Liver (tissue), 9 donors: Measurements from ENCODE around the gene ZNF580. TPM values are rescaled to one million over a fixed set of nuclear protein-coding genes. Genes with fewer than 3 reads are reported as not detected.

Source experiments
- DNase-seq: peaks from one replicate; pipeline ENCODE4 v3.0.0-alpha.2; 2017; ENCODE audit warnings: low spot score
- H3K27ac ChIP-seq, 2 donors: one replicate each; pipeline ENCODE4 v1.7.0; 2013; ENCODE audit warnings: inconsistent platforms in 2 of 2, low read length in 2 of 2, control low read depth in 1 of 2, low read depth in 1 of 2, mild to moderate bottlenecking in 1 of 2
- H3K27me3 ChIP-seq, 4 donors: one replicate each; pipeline versions ENCODE4 v1.6.1 to v1.7.0; 2013; ENCODE audit warnings: low read length in 3 of 4, inconsistent platforms in 1 of 4, mild to moderate bottlenecking in 1 of 4, moderate library complexity in 1 of 4; ENCODE audit not compliant: control insufficient read depth in 4 of 4, insufficient read depth in 4 of 4
- H3K36me3 ChIP-seq, 4 donors: one replicate each; pipeline versions ENCODE4 v1.6.1 to v1.7.0; 2013; ENCODE audit warnings: low read length in 3 of 4, mild to moderate bottlenecking in 3 of 4, low read depth in 1 of 4, moderate library complexity in 1 of 4; ENCODE audit not compliant: control insufficient read depth in 4 of 4, insufficient read depth in 3 of 4
- H3K4me1 ChIP-seq, 4 donors: one replicate each; pipeline versions ENCODE4 v1.6.1 to v1.7.0; 2013; ENCODE audit warnings: low read length in 3 of 4, mild to moderate bottlenecking in 3 of 4, moderate library complexity in 1 of 4; ENCODE audit not compliant: control insufficient read depth in 4 of 4, insufficient read depth in 4 of 4
- H3K4me3 ChIP-seq, 3 donors: one replicate each; pipeline versions ENCODE4 v1.6.1 to v1.7.0; 2013; ENCODE audit warnings: low read length in 3 of 3, control low read depth in 1 of 3, low read depth in 1 of 3, mild to moderate bottlenecking in 1 of 3
- H3K9ac ChIP-seq, 2 donors: one replicate each; pipeline ENCODE4 v1.7.0; 2013; ENCODE audit warnings: low read length in 2 of 2, mild to moderate bottlenecking in 2 of 2, moderate library complexity in 2 of 2, control low read depth in 1 of 2, low read depth in 1 of 2
- H3K9me3 ChIP-seq, 4 donors: one replicate each; pipeline versions ENCODE4 v1.6.1 to v1.7.0; 2013; ENCODE audit warnings: low read length in 3 of 4; ENCODE audit not compliant: control insufficient read depth in 4 of 4
- ATF3 ChIP-seq: IDR thresholded peaks from 2 replicates; pipeline ENCODE4 v1.6.1; 2016; ENCODE audit warnings: antibody characterized with exemption
- CTCF ChIP-seq: fragments of 150-350 bp; IDR thresholded peaks from 2 replicates; pipeline ENCODE4 v1.5.1; 2017; ENCODE audit warnings: improper control_type of control experiment, low read depth, low read length; ENCODE audit not compliant: missing input control
- EGR1 ChIP-seq, 2 donors: IDR thresholded peaks; 2 replicates each; pipeline ENCODE4 v1.6.1; 2016 to 2018; ENCODE audit warnings: antibody characterized with exemption in 2 of 2, low read depth in 2 of 2
- FOXA1 ChIP-seq: IDR thresholded peaks from 2 replicates; pipeline ENCODE4 v1.6.1; 2016; ENCODE audit warnings: antibody characterized with exemption
- FOXA2 ChIP-seq: IDR thresholded peaks from 2 replicates; pipeline ENCODE4 v1.6.1; 2016; ENCODE audit warnings: antibody characterized with exemption
- GABPA ChIP-seq, 2 donors: IDR thresholded peaks in 1 of 2; conservative IDR thresholded peaks in 1 of 2; 2 replicates each; pipeline ENCODE4 v1.6.1; 2016; ENCODE audit warnings: antibody characterized with exemption in 2 of 2, mild to moderate bottlenecking in 1 of 2, moderate library complexity in 1 of 2
- HNF4G ChIP-seq: IDR thresholded peaks from 2 replicates; pipeline ENCODE4 v1.6.1; 2016; ENCODE audit warnings: antibody characterized with exemption
- NR2F2 ChIP-seq: IDR thresholded peaks from 2 replicates; pipeline ENCODE4 v1.6.1; 2016; ENCODE audit warnings: antibody characterized with exemption
- RAD21 ChIP-seq, 2 donors: IDR thresholded peaks; 2 replicates each; pipeline ENCODE4 v1.6.1; 2016; ENCODE audit warnings: antibody characterized with exemption in 2 of 2, mild to moderate bottlenecking in 2 of 2
- REST ChIP-seq: IDR thresholded peaks from 2 replicates; pipeline ENCODE4 v1.6.1; 2016; ENCODE audit warnings: antibody characterized with exemption, mild to moderate bottlenecking
- RXRA ChIP-seq, 2 donors: IDR thresholded peaks; 2 replicates each; pipeline ENCODE4 v1.6.1; 2017 to 2018; ENCODE audit warnings: antibody characterized with exemption in 2 of 2, mild to moderate bottlenecking in 1 of 2
- TAF1 ChIP-seq: conservative IDR thresholded peaks from 2 replicates; pipeline ENCODE4 v1.6.1; 2016; ENCODE audit warnings: antibody characterized with exemption, mild to moderate bottlenecking
- YY1 ChIP-seq: IDR thresholded peaks from 2 replicates; pipeline ENCODE4 v1.6.1; 2016; ENCODE audit warnings: antibody characterized with exemption, mild to moderate bottlenecking
- ZBTB33 ChIP-seq: IDR thresholded peaks from 2 replicates; pipeline ENCODE4 v1.6.1; 2016; ENCODE audit warnings: antibody characterized with exemption
- WGBS: extraction: QIAGEN DNeasy Blood & Tissue Kit; methylation state at CpG from one replicate; pipeline ENCODE4 v1.1.7; 2013; 5-methylcytosine and 5-hydroxymethylcytosine counted together
- polyA plus RNA-seq, 2 donors: library from polyadenylated mRNA; stranded (reverse) in 1 of 2; unstranded in 1 of 2; fragments of 200-250 nt in 1 of 2; fragments of >200 nt in 1 of 2; fragmentation: Nextera tagmentation in 1 of 2; extraction: Ambion mirVana in 1 of 2; gene quantifications; one replicate each; pipeline versions ENCODE4 v1.2.1 to v1.2.3, GENCODE V29; 2013 to 2015
- total RNA-seq, 2 donors: library from RNA; depleted of rRNA; stranded (reverse); fragments of >200 nt; gene quantifications; one replicate each; pipeline ENCODE4 v1.2.3, GENCODE V29; 2014
- TF ChIP-seq, protein P1 (sequence below): IDR thresholded peaks from 2 replicates; pipeline ENCODE4 v1.6.1; 2016; ENCODE audit warnings: antibody characterized with exemption
- donor health status: healthy.
- donor health status: healthy.
- donor health status: healthy.
- donor health status: healthy.
- donor health status: healthy.

The ZNF580 gene
- total and polyA plus RNA-seq, 4 donors: 2.6 to 5.2 (median 5.1) TPM

- no peak for TF ChIP-seq CTCF
- no peak for TF ChIP-seq ATF3
- no peak for TF ChIP-seq EGR1 (IDR thresholded peaks at IDR 0.05; ENCODE audit: low read depth in 2 of 2)
- TF ChIP-seq NR2F2: no peak
- TF ChIP-seq RAD21 (IDR thresholded peaks at IDR 0.05): no peak
Measured at GRCh38 chr19:55597501-55597921, 43.3 kb upstream of the ZNF580 start (continued).

DNA sequence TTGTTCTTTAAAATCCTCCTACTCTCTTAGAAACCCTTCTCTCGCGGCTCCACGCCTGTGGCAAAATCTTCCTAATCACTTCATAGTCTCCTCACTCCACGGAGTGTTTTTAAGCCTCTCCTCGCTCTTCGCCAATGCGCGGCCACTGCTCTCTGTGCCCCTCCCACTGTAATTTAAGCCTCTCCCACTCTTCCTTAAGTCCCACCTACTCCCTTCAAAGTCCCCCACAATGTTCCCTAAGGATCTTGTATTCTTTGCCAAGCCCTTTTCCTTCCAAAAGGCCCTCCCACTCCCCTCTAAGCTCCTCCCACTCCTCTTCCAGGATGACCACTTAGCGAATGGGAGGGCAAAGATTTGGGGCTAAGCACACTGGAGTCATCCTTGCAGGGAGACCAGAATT is 42.8 kb upstream of the ZNF580 start:
- H3K36me3 ChIP-seq: peaks cover 3 to 23% (median 10%) of the 10 kb centered on the region in 4 donors
- H3K27me3 ChIP-seq: no peaks in the 10 kb centered on the region
- 95% methylated on average over 9 of the region's 9 CpGs for WGBS
- DNase-seq: no peak
- H3K27ac ChIP-seq: no peak overlapping the region
- H3K4me3 ChIP-seq: no peak overlapping the region
- peaks cover 1 to 12% (median 11%) of the 10 kb centered on the region in 4 donors for H3K4me1 ChIP-seq
- H3K9ac ChIP-seq: no peak overlapping the region
- H3K9me3 ChIP-seq: no peaks in the 10 kb centered on the region
- TF ChIP-seq, protein P1, sequence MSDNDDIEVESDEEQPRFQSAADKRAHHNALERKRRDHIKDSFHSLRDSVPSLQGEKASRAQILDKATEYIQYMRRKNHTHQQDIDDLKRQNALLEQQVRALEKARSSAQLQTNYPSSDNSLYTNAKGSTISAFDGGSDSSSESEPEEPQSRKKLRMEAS: no peak
- TF ChIP-seq RXRA (IDR thresholded peaks at IDR 0.05): no peak
- TF ChIP-seq EGR1 (IDR thresholded peaks at IDR 0.05; ENCODE audit: low read depth in 2 of 2): no peak
- no peak for TF ChIP-seq YY1
- no peak for TF ChIP-seq NR2F2
- no peak for TF ChIP-seq FOXA2
- no peak for TF ChIP-seq ATF3
- TF ChIP-seq ZBTB33: no peak
- TF ChIP-seq RAD21 (IDR thresholded peaks at IDR 0.05): no peak
- TF ChIP-seq REST: no peak
- TF ChIP-seq FOXA1: no peak
- TF ChIP-seq TAF1: no peak
- no peak for TF ChIP-seq GABPA (IDR thresholded peaks at IDR 0.05 in 1 of 2, conservative IDR thresholded peaks at IDR 0.05 in 1 of 2)
- TF ChIP-seq CTCF: no peak
- TF ChIP-seq HNF4G: no peak
